ENCODE results near the gene PAXIP1. TPM values are rescaled to one million over a fixed set of nuclear protein-coding genes. Genes with fewer than 3 reads are reported as not detected.

Gene PAXIP1
- total RNA-seq, 4 donors from 2014 or later: 13.5 to 29.6 (median 19.4) TPM

DNA sequence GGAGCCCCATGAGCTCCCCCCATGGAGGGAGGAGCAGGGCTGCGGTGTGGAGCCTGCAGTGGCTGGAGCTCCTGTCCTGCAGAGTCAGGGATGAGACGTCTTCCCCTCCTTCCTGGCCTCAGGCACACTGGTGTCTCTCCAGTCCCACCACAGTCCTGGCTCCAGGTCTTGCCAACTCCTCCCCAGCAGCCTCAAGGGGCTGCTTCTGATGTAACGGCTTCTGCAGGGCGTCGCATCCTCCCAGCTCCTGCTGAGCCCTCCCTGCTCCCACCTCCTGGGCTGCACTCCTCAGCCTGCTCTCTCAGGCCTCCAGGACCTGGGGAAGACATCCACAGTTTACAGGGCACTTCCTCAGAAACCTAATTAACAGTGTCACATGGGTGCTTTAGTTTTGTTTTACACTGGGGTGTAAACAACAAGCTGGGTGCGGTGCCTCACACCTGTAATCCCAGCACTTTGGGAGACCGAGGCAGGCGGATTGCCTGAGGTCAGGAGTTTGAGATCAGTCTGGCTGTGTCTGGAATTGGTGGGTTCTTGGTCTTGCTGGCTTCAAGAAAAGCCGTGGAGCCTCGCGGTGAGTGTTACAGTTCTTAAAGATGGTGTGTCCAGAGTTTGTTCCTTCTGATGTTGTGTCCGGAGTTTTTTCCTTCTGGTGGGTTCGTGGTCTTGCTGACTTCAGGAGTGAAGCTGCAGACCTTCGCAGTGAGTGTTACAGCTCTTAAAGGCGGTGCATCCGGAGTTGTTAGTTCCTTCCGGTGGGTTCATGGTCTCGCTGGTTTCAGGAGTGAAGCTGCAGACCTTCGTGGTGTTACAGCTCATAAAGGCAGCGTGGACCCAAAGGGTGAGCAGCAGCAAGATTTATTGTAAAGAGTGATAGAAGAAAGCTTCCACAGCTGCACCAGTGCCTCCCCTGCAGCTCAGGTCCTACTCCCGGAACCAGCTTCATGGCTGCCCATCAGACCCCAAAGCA is 95.0 kb downstream of the PAXIP1 start:
- TF ChIP-seq POLR2AphosphoS5 (IDR thresholded peaks at IDR 0.05): no peak
- no peak for TF ChIP-seq EP300 (IDR thresholded peaks at IDR 0.05)
- no peak for TF ChIP-seq POLR2A (IDR thresholded peaks at IDR 0.05)
- TF ChIP-seq, protein P1, sequence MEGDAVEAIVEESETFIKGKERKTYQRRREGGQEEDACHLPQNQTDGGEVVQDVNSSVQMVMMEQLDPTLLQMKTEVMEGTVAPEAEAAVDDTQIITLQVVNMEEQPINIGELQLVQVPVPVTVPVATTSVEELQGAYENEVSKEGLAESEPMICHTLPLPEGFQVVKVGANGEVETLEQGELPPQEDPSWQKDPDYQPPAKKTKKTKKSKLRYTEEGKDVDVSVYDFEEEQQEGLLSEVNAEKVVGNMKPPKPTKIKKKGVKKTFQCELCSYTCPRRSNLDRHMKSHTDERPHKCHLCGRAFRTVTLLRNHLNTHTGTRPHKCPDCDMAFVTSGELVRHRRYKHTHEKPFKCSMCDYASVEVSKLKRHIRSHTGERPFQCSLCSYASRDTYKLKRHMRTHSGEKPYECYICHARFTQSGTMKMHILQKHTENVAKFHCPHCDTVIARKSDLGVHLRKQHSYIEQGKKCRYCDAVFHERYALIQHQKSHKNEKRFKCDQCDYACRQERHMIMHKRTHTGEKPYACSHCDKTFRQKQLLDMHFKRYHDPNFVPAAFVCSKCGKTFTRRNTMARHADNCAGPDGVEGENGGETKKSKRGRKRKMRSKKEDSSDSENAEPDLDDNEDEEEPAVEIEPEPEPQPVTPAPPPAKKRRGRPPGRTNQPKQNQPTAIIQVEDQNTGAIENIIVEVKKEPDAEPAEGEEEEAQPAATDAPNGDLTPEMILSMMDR (IDR thresholded peaks at IDR 0.05): no peak
- no peak for DNase-seq (ENCODE audit: low spot score in 2 of 2)
- peaks cover 4% of the 10 kb centered on the region for H3K9me3 ChIP-seq
- H3K4me3 ChIP-seq: no peak overlapping the region
- WGBS: 66% methylated on average over 21 of the region's 21 CpGs
- no peaks in the 10 kb centered on the region for H3K36me3 ChIP-seq
- H3K4me1 ChIP-seq: no peaks in the 10 kb centered on the region
- no peak overlapping the region for H3K27ac ChIP-seq
- H3K27me3 ChIP-seq: peaks cover 21% of the 10 kb centered on the region

DNA sequence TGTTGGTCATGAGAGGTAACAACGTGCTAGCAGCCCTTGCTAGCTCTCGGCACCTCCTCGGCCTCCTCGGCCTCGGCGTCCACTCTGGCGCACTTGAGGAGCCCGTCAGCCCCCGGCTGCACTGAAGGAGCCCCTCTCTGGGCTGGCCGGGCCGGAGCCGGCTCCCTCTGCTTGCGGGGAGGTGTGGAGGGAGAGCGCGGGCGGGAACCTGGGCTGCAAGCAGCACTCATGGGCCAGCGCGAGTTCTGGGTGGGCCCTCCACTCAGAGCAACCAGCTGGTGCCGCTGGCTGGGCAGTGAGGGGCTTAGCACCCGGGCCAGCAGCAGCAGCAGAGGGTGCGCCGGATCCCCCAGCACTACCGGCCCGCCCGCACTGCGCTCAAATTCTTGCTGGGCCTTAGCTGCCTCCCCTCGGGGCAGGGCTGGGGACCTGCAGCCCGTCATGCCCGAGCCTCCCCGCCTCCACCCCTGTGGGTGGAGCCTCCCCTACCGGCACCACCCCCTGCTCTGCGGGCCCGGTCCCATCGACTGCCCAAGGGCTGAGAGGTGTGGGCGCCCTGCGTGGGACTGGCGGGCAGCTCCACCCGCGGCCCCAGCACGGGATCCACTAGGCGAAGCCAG is 96.1 kb downstream of the PAXIP1 start:
- no peaks in the 10 kb centered on the region for H3K36me3 ChIP-seq
- DNase-seq (ENCODE audit: low spot score in 2 of 2): peak in 1 of 2 donors; percentile 68
- H3K9me3 ChIP-seq: peaks cover 4% of the 10 kb centered on the region
- H3K27me3 ChIP-seq: peaks cover 21% of the 10 kb centered on the region
- H3K4me3 ChIP-seq: no peak overlapping the region
- no peaks in the 10 kb centered on the region for H3K4me1 ChIP-seq
- no peak overlapping the region for H3K27ac ChIP-seq
- TF ChIP-seq, protein P1 (IDR thresholded peaks at IDR 0.05): no peak
- TF ChIP-seq EP300 (IDR thresholded peaks at IDR 0.05) (no peak), POLR2AphosphoS5 (IDR thresholded peaks at IDR 0.05) (no peak), POLR2A (IDR thresholded peaks at IDR 0.05) (no peak)
- WGBS: 91% methylated on average over 30 of the region's 41 CpGs

DNA sequence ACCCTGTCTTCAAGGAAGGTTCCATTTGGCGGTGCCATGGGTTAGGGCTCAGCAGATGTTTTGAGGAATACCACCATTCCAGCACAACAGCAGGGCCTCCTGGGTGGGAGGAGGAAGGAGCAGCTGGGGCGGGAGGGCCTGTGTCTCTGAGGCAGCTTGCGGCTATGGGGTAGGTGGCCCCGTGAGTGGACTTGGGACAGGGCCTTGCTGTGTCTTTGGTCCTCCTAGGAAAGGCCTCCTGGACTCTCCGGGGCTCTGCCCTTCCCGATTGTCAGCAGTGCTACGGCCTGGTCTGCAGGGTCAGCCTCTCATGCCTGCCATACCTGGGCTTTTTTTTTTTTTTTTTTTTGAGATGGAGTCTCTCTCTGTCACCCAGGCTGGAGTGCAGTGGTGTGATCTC is 96.7 kb downstream of the PAXIP1 start:
- Histone ChIP-seq H3K4me1 (no peaks in the 10 kb centered on the region), H3K27me3 (peaks cover 21% of the 10 kb centered on the region), H3K36me3 (no peaks in the 10 kb centered on the region), H3K27ac (no peak overlapping the region), H3K4me3 (no peak overlapping the region), H3K9me3 (peaks cover 4% of the 10 kb centered on the region)
- TF ChIP-seq EP300 (IDR thresholded peaks at IDR 0.05) (no peak), POLR2AphosphoS5 (IDR thresholded peaks at IDR 0.05) (no peak), POLR2A (IDR thresholded peaks at IDR 0.05) (no peak)
- TF ChIP-seq, protein P1 (IDR thresholded peaks at IDR 0.05): no peak
- DNase-seq (ENCODE audit: low spot score in 2 of 2): no peak
- WGBS: 94% methylated on average over 4 of the region's 7 CpGs

DNA sequence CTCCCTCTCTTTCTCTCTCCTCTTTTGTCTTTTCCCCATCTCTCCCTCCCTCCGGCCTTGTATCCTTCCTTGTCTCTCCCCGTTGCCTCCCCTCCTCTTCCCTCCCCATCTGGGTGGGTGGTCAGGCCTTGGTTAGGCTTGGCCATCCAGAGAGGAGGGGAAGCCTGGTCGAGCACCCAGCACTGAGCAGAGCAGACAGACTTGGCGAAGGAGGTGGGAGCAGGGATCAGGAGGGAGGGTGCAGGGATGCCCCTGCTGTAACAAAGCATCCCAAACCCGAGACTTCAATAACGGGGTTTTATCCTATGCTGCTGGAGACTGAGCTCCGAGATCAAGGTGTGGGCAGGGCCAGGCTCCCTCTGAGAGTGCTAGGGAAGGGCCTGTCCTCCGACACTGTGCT is 97.3 kb downstream of the PAXIP1 start:
- Histone ChIP-seq H3K27me3 (peaks cover 21% of the 10 kb centered on the region), H3K4me3 (no peak overlapping the region), H3K36me3 (no peaks in the 10 kb centered on the region), H3K4me1 (no peaks in the 10 kb centered on the region), H3K9me3 (no peaks in the 10 kb centered on the region), H3K27ac (no peak overlapping the region)
- no peak for TF ChIP-seq POLR2AphosphoS5 (IDR thresholded peaks at IDR 0.05)
- TF ChIP-seq EP300 (IDR thresholded peaks at IDR 0.05): no peak
- no peak for TF ChIP-seq POLR2A (IDR thresholded peaks at IDR 0.05)
- TF ChIP-seq, protein P1 (IDR thresholded peaks at IDR 0.05): no peak
- whole genome bisulfite sequencing: 86% methylated on average over 6 of the region's 8 CpGs
- no peak for DNase-seq (ENCODE audit: low spot score in 2 of 2)

DNA sequence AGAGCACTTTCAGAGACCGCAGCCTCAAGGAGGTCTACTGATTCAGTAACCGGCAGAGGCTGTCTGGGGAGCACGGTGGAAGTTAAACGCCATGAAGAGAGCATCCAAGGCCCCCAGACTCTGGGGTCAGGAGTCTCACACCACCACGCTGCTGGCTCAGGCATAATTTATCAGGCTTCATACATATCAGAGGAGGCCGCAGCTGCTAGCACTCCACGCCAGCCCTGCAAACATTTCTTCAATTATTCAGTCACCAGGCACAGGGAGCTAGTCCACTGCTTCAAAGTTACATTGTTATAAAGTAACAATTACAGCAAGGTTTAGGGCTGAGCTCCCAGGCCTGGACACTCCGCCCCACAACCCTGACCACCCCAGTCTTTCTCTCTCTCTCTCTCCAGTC is 97.8 kb downstream of the PAXIP1 start:
- no peak for DNase-seq (ENCODE audit: low spot score in 2 of 2)
- Histone ChIP-seq H3K4me1 (no peaks in the 10 kb centered on the region), H3K4me3 (no peak overlapping the region), H3K27ac (no peak overlapping the region), H3K9me3 (no peaks in the 10 kb centered on the region), H3K27me3 (peaks cover 19% of the 10 kb centered on the region), H3K36me3 (no peaks in the 10 kb centered on the region)
- 81% methylated on average over 8 of the region's 8 CpGs for WGBS
- TF ChIP-seq POLR2A (IDR thresholded peaks at IDR 0.05) (no peak), POLR2AphosphoS5 (IDR thresholded peaks at IDR 0.05) (no peak), EP300 (IDR thresholded peaks at IDR 0.05) (no peak)
- TF ChIP-seq, protein P1 (IDR thresholded peaks at IDR 0.05): no peak

All from suprapubic skin (tissue), 4 donors.